GM23338 (cell line): ENCODE measurements around the gene PUS1. TPM values are rescaled to one million over a fixed set of nuclear protein-coding genes. Genes with fewer than 3 reads are reported as not detected.

Experiments
- ATAC-seq: fragments of 200-7000 bp; cut with Tn5 transposase; 3 replicates; pipeline ENCODE4 v1.9.1; 2020
- DNase-seq: peaks from one replicate; pipeline ENCODE4 v3.0.0-alpha.2; 2015; ENCODE audit warnings: low spot score
- H2AFZ ChIP-seq: fragments of 200-600 bp; sonication (generic); 2 replicates; pipeline ENCODE4 v1.8.0; 2016; ENCODE audit warnings: antibody characterized with exemption, mild to moderate bottlenecking, moderate library complexity
- H3F3A ChIP-seq: fragments of 200-600 bp; sonication (generic); replicated peaks from 2 replicates; pipeline ENCODE4 v1.8.0; 2017; ENCODE audit warnings: antibody characterized with exemption, mixed run types, low read depth
- H3K27ac ChIP-seq: fragments of 200-600 bp; sonication (generic); 2 replicates; pipeline ENCODE4 v1.6.1; 2016; ENCODE audit warnings: low read depth
- H3K27me3 ChIP-seq: fragments of 200-600 bp; sonication (generic); 2 replicates; pipeline ENCODE4 v1.8.0; 2016; ENCODE audit warnings: mild to moderate bottlenecking, mixed run types, moderate library complexity; ENCODE audit not compliant: insufficient read depth
- H3K36me3 ChIP-seq: fragments of 200-600 bp; sonication (generic); 2 replicates; pipeline ENCODE4 v1.8.0; 2016; ENCODE audit warnings: mild to moderate bottlenecking; ENCODE audit not compliant: insufficient read depth
- H3K4me1 ChIP-seq: fragments of 200-600 bp; sonication (generic); 2 replicates; pipeline ENCODE4 v1.8.0; 2016; ENCODE audit warnings: mild to moderate bottlenecking, moderate library complexity; ENCODE audit not compliant: insufficient read depth
- H3K4me2 ChIP-seq: fragments of 200-600 bp; sonication (generic); 2 replicates; pipeline ENCODE4 v1.7.1; 2017; ENCODE audit warnings: mixed run types
- H3K4me3 ChIP-seq: fragments of 200-600 bp; sonication (generic); 2 replicates; pipeline ENCODE4 v1.6.1; 2016; ENCODE audit warnings: mixed run types
- H3K79me2 ChIP-seq: fragments of 200-600 bp; sonication (generic); replicated peaks from 2 replicates; pipeline ENCODE4 v1.8.0; 2017; ENCODE audit warnings: mild to moderate bottlenecking; ENCODE audit not compliant: insufficient read depth
- H3K9me2 ChIP-seq: fragments of 200-600 bp; sonication (generic); 2 replicates; pipeline ENCODE4 v1.8.0; 2017; ENCODE audit not compliant: insufficient read depth
- H4K20me1 ChIP-seq: fragments of 200-600 bp; sonication (generic); replicated peaks from 2 replicates; pipeline ENCODE4 v1.8.0; 2017; ENCODE audit warnings: mild to moderate bottlenecking; ENCODE audit not compliant: insufficient read depth
- H3K27ac Mint-ChIP-seq: 2 replicates; pipeline ENCODE4 v1.8.0; 2020; ENCODE audit warnings: inconsistent platforms, mild to moderate bottlenecking, moderate library complexity, mixed read lengths
- H3K27me3 Mint-ChIP-seq: 3 replicates; pipeline ENCODE4 v1.8.0; 2022; ENCODE audit warnings: low read depth, mild to moderate bottlenecking, moderate library complexity, mixed read lengths, inconsistent platforms; ENCODE audit not compliant: insufficient read depth, poor library complexity
- H3K36me3 Mint-ChIP-seq: 3 replicates; pipeline ENCODE4 v1.8.0; 2021; ENCODE audit warnings: low read depth, mild to moderate bottlenecking, inconsistent platforms, moderate library complexity, mixed read lengths
- H3K4me1 Mint-ChIP-seq: 3 replicates; pipeline ENCODE4 v1.8.0; 2020; ENCODE audit warnings: mild to moderate bottlenecking, inconsistent platforms, mixed read lengths
- H3K4me3 Mint-ChIP-seq: 3 replicates; pipeline ENCODE4 v1.8.0; 2021; ENCODE audit warnings: moderate library complexity, mild to moderate bottlenecking, inconsistent platforms, mixed read lengths
- H3K9me3 Mint-ChIP-seq: 3 replicates; pipeline ENCODE4 v1.8.0; 2020; ENCODE audit warnings: moderate library complexity, mild to moderate bottlenecking, inconsistent platforms, mixed read lengths
- CREB1 ChIP-seq: fragments of 250-450 bp; sonication (Bioruptor Pico); IDR thresholded peaks from 2 replicates; pipeline ENCODE4 v1.5.0; 2020; ENCODE audit warnings: low read depth, mild to moderate bottlenecking, moderate library complexity
- EZH2phosphoT487 ChIP-seq: fragments of 200-600 bp; sonication (generic); IDR thresholded peaks from one replicate; pipeline ENCODE4 v1.8.1; 2018; ENCODE audit warnings: antibody characterized with exemption; ENCODE audit not compliant: unreplicated experiment
- NANOG ChIP-seq: IDR thresholded peaks from 2 replicates; pipeline ENCODE4 v1.6.1; 2016; ENCODE audit warnings: antibody characterized with exemption, borderline replicate concordance
- STAT1 ChIP-seq: IDR thresholded peaks from one replicate; pipeline ENCODE4 v1.6.1; 2016; ENCODE audit warnings: antibody characterized with exemption; ENCODE audit not compliant: unreplicated experiment
- ZNF331 ChIP-seq: fragments of 250-450 bp; sonication (Bioruptor Pico); IDR thresholded peaks from 2 replicates; pipeline ENCODE4 v1.5.0; 2020; ENCODE audit warnings: low read depth, mild to moderate bottlenecking, moderate library complexity
- polyA plus RNA-seq: library from polyadenylated mRNA; unstranded; fragments of >200 nt; fragmentation: Nextera tagmentation; extraction: Ambion mirVana; gene quantifications from 2 replicates; pipeline ENCODE4 v1.2.1, GENCODE V29; 2016
- total RNA-seq: library from RNA; depleted of rRNA; stranded (reverse); fragments of >200 nt; shearing (Covaris generic); gene quantifications from 2 replicates; pipeline ENCODE4 v1.2.3, GENCODE V29; 2014
- TF ChIP-seq, protein P1 (sequence below): fragments of 250-450 bp; sonication (Bioruptor Pico); IDR thresholded peaks from 2 replicates; pipeline ENCODE4 v1.5.0; 2020; ENCODE audit warnings: mild to moderate bottlenecking, moderate library complexity

Gene PUS1
- total and polyA plus RNA-seq, 2 experiments from 2014 or later = 52.4 to 73.0 TPM

DNA sequence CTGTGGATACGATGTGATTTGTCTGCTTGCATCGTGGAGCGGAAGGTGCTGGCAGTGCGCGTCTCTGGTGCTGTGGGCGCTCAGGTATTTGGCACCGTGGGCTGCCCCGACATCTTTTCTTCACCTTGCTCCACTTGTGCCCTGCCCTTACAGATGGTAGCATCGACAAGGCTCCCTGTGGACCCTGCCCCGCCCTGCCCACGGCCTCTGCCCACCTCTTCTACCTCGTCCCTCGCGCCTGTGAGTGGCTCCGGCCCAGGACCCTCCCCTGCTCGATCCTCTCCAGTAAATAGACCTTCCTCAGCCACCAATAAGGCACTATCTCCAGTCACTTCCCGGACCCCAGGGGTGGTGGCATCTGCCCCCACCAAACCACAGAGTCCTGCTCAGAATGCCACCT, 57.3 kb downstream of the PUS1 start:
- H3K36me3 ChIP-seq = peaks cover 3% of the 10 kb centered on the region; the same call in 1 of the 2 replicates

More for the DNA sequence above, 57.3 kb downstream of the PUS1 start:
- Histone ChIP-seq H3K4me3 (no peak overlapping the region), H3K9me2 (no peaks in the 10 kb centered on the region), H4K20me1 (no peaks in the 10 kb centered on the region; the same call in 1 of the 2 replicates), H3K4me2 (no peak overlapping the region), H2AFZ (no peak overlapping the region), H3K4me1 (peaks cover 20% of the 10 kb centered on the region; the same call in 1 of the 2 replicates), H3K27ac (peak overlapping the region; percentile 52; the same call in 1 of the 2 replicates), H3F3A (peaks cover 13% of the 10 kb centered on the region), H3K27me3 (no peaks in the 10 kb centered on the region), H3K79me2 (no peaks in the 10 kb centered on the region)
- peaks cover 64% of the 10 kb centered on the region for H3K36me3 Mint-ChIP-seq
- H3K27ac Mint-ChIP-seq = peak overlapping the region; percentile 93
- H3K9me3 Mint-ChIP-seq = no peaks in the 10 kb centered on the region
- H3K4me3 Mint-ChIP-seq = no peak overlapping the region
- no peaks in the 10 kb centered on the region for H3K27me3 Mint-ChIP-seq
- no peak for ATAC-seq
- H3K4me1 Mint-ChIP-seq = peaks cover 41% of the 10 kb centered on the region
- DNase-seq = no peak
- TF ChIP-seq NANOG (no peak), CREB1 (CRISPR knock-in tag) (no peak), EZH2phosphoT487 (no peak), ZNF331 (CRISPR knock-in tag) (no peak), STAT1 (no peak)
- TF ChIP-seq, protein P1, sequence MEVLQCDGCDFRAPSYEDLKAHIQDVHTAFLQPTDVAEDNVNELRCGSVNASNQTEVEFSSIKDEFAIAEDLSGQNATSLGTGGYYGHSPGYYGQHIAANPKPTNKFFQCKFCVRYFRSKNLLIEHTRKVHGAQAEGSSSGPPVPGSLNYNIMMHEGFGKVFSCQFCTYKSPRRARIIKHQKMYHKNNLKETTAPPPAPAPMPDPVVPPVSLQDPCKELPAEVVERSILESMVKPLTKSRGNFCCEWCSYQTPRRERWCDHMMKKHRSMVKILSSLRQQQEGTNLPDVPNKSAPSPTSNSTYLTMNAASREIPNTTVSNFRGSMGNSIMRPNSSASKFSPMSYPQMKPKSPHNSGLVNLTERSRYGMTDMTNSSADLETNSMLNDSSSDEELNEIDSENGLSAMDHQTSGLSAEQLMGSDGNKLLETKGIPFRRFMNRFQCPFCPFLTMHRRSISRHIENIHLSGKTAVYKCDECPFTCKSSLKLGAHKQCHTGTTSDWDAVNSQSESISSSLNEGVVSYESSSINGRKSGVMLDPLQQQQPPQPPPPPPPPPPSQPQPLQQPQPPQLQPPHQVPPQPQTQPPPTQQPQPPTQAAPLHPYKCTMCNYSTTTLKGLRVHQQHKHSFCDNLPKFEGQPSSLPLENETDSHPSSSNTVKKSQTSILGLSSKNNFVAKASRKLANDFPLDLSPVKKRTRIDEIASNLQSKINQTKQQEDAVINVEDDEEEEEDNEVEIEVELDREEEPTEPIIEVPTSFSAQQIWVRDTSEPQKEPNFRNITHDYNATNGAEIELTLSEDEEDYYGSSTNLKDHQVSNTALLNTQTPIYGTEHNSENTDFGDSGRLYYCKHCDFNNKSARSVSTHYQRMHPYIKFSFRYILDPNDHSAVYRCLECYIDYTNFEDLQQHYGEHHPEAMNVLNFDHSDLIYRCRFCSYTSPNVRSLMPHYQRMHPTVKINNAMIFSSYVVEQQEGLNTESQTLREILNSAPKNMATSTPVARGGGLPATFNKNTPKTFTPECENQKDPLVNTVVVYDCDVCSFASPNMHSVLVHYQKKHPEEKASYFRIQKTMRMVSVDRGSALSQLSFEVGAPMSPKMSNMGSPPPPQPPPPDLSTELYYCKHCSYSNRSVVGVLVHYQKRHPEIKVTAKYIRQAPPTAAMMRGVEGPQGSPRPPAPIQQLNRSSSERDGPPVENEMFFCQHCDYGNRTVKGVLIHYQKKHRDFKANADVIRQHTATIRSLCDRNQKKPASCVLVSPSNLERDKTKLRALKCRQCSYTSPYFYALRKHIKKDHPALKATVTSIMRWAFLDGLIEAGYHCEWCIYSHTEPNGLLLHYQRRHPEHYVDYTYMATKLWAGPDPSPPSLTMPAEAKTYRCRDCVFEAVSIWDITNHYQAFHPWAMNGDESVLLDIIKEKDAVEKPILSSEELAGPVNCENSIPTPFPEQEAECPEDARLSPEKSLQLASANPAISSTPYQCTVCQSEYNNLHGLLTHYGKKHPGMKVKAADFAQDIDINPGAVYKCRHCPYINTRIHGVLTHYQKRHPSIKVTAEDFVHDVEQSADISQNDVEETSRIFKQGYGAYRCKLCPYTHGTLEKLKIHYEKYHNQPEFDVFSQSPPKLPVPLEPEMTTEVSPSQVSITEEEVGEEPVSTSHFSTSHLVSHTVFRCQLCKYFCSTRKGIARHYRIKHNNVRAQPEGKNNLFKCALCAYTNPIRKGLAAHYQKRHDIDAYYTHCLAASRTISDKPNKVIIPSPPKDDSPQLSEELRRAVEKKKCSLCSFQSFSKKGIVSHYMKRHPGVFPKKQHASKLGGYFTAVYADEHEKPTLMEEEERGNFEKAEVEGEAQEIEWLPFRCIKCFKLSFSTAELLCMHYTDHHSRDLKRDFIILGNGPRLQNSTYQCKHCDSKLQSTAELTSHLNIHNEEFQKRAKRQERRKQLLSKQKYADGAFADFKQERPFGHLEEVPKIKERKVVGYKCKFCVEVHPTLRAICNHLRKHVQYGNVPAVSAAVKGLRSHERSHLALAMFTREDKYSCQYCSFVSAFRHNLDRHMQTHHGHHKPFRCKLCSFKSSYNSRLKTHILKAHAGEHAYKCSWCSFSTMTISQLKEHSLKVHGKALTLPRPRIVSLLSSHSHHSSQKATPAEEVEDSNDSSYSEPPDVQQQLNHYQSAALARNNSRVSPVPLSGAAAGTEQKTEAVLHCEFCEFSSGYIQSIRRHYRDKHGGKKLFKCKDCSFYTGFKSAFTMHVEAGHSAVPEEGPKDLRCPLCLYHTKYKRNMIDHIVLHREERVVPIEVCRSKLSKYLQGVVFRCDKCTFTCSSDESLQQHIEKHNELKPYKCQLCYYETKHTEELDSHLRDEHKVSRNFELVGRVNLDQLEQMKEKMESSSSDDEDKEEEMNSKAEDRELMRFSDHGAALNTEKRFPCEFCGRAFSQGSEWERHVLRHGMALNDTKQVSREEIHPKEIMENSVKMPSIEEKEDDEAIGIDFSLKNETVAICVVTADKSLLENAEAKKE (CRISPR knock-in tag) = no peak
